ENCODE results near the gene PSMB10. TPM values are rescaled to one million over a fixed set of nuclear protein-coding genes. Genes with fewer than 3 reads are reported as not detected.

Gene PSMB10
- polyA plus RNA-seq, 1 experiment, result 18.1 TPM

DNA sequence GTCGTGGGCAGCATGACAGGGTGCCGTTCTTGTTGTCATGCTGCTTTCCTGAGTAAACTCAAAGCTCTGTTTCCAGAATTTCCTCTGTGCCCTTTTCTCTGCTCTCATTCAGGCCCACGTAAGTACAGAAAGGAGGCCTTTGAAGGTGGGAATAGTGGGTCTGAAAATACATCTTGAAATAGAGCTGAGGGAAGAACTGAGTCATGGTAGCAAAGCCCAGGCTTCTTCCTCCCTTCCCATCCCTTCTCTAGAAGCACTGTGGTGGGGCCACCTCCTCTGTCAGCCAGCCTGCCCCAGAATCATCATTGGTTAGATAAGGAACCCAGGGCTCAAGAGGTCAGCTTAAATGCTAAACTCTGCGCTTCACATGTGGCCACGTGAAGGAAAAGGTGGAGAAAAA is 14.4 kb downstream of the PSMB10 start:
- no peak overlapping the region for H3K27ac ChIP-seq (ENCODE audit: low read depth, low read length)
- POLR2A ChIA-PET, result no interaction called here
- no peaks in the 10 kb centered on the region for H3K27me3 ChIP-seq (ENCODE audit: control insufficient read depth, insufficient read depth, low read length)
- CTCF ChIA-PET, result interaction anchor here (0.6 to 1.1 kb wide), 2 partner anchors 38 to 106 kb away, joined by 3 to 4 read pairs; partner anchors contain the start of gene NRN1L
- TF ChIP-seq CTCF (IDR thresholded peaks at IDR 0.05; ENCODE audit: low read depth, low read length), result no peak
- H3K9me3 ChIP-seq (ENCODE audit: control insufficient read depth, insufficient read depth, low read length), result no peaks in the 10 kb centered on the region
- DNase-seq (ENCODE audit: low read depth, low spot score), result no peak
- H3K4me3 ChIP-seq (ENCODE audit: low read depth, low read length), result no peak overlapping the region

DNA sequence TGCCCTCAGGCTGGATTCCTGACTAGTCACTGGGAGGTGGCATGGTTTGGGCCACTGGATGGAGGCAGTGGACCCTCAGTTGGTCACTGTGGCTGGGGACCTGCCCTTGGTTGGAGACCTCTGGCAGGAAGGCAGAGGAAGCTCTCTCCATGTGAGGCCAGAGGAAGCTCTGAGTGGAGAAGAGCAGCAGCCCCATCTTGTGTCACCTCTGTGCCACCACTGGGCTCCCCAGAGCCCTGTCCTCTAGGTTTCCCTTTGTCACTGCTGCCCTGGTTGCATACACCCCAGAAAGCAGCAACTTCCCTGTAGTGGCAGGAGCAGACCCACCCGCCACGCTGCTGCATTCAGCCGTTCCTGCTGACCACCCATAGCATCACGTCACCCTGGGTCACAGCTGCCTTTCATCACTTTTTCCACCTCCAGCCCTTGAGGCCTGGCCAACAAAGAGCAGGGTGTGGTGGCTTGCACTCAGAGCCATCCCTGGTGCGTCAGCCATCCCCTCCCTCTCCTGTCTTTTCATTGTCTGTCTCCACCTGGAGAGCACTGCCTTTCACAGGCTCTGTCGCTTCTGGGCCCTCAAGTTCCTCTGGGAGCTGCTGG is 16.9 kb downstream of the PSMB10 start:
- DNase-seq (ENCODE audit: low read depth, low spot score), result no peak
- no peaks in the 10 kb centered on the region for H3K9me3 ChIP-seq (ENCODE audit: control insufficient read depth, insufficient read depth, low read length)
- H3K27me3 ChIP-seq (ENCODE audit: control insufficient read depth, insufficient read depth, low read length), result no peaks in the 10 kb centered on the region
- H3K27ac ChIP-seq (ENCODE audit: low read depth, low read length), result no peak overlapping the region
- ChIA-PET POLR2A (no interaction called here), CTCF (interaction anchor here (1.2 kb wide), 1 partner anchor 36 kb away, joined by 3 read pairs; the partner anchor contains the start of gene NRN1L)
- no peak overlapping the region for H3K4me3 ChIP-seq (ENCODE audit: low read depth, low read length)
- TF ChIP-seq CTCF (IDR thresholded peaks at IDR 0.05; ENCODE audit: low read depth, low read length), result no peak

GRCh38 chr16:67917852-67918236 is 18.8 kb downstream of the PSMB10 start:
- H3K27me3 ChIP-seq (ENCODE audit: control insufficient read depth, insufficient read depth, low read length), result no peaks in the 10 kb centered on the region
- H3K4me3 ChIP-seq (ENCODE audit: low read depth, low read length), result no peak overlapping the region
- peak overlapping the region; percentile 52 for H3K27ac ChIP-seq (ENCODE audit: low read depth, low read length)
- ChIA-PET POLR2A (interaction anchor here (0.6 to 1.5 kb wide), 2 partner anchors 33 to 111 kb away, joined by 3 read pairs; partner anchors contain the start of genes NRN1L, RANBP10 and TSNAXIP1), CTCF (interaction anchor here (1.5 kb wide), 1 partner anchor 101 kb away, joined by 8 read pairs; no protein-coding TSS in a partner anchor)
- TF ChIP-seq CTCF (IDR thresholded peaks at IDR 0.05; ENCODE audit: low read depth, low read length), result no peak
- H3K9me3 ChIP-seq (ENCODE audit: control insufficient read depth, insufficient read depth, low read length), result no peaks in the 10 kb centered on the region
- DNase-seq (ENCODE audit: low read depth, low spot score), result no peak

GRCh38 chr16:67917140-67917851 is 19.4 kb downstream of the PSMB10 start:
- POLR2A ChIA-PET, result interaction anchor here (0.6 to 1.5 kb wide), 2 partner anchors 33 to 111 kb away, joined by 3 read pairs; partner anchors contain the start of genes NRN1L, RANBP10 and TSNAXIP1
- DNase-seq (ENCODE audit: low read depth, low spot score), result no peak
- peak overlapping the region; percentile 52 for H3K27ac ChIP-seq (ENCODE audit: low read depth, low read length)
- no peak overlapping the region for H3K4me3 ChIP-seq (ENCODE audit: low read depth, low read length)
- H3K27me3 ChIP-seq (ENCODE audit: control insufficient read depth, insufficient read depth, low read length), result no peaks in the 10 kb centered on the region
- no peaks in the 10 kb centered on the region for H3K9me3 ChIP-seq (ENCODE audit: control insufficient read depth, insufficient read depth, low read length)
- CTCF ChIA-PET, result interaction anchor here (1.5 kb wide), 1 partner anchor 101 kb away, joined by 8 read pairs; no protein-coding TSS in a partner anchor
- no peak for TF ChIP-seq CTCF (IDR thresholded peaks at IDR 0.05; ENCODE audit: low read depth, low read length)
